ENCODE results near the gene HDAC2.

DNA sequence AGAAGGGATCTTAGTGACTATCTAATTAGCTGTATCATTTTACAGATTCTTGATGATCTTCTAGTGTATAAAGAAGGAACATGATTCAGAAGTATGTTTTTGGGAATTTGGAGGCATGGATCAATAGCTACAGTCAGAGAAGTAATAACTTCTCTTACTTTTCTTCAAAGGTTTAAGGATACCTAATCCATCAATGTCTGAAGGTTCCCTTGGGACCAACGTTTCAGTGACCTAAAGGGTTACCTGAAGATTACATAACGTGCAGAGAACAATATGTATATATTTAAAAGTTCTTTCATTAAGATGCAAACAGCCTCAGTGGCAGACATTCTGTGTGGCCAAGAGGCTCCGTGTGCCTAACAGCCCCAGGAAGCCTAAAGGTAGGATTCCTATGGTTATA lies 3.2 kb downstream of the HDAC2 start:
- TF ChIP-seq, protein P1, sequence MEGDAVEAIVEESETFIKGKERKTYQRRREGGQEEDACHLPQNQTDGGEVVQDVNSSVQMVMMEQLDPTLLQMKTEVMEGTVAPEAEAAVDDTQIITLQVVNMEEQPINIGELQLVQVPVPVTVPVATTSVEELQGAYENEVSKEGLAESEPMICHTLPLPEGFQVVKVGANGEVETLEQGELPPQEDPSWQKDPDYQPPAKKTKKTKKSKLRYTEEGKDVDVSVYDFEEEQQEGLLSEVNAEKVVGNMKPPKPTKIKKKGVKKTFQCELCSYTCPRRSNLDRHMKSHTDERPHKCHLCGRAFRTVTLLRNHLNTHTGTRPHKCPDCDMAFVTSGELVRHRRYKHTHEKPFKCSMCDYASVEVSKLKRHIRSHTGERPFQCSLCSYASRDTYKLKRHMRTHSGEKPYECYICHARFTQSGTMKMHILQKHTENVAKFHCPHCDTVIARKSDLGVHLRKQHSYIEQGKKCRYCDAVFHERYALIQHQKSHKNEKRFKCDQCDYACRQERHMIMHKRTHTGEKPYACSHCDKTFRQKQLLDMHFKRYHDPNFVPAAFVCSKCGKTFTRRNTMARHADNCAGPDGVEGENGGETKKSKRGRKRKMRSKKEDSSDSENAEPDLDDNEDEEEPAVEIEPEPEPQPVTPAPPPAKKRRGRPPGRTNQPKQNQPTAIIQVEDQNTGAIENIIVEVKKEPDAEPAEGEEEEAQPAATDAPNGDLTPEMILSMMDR (IDR thresholded peaks at IDR 0.05; ENCODE audit: poor library complexity, severe bottlenecking) = no peak
- TF ChIP-seq EZH2 (IDR thresholded peaks at IDR 0.05; ENCODE audit: borderline replicate concordance, insufficient read depth, low read length, poor library complexity, severe bottlenecking) (no peak), POLR2AphosphoS5 (IDR thresholded peaks at IDR 0.05) (no peak), EP300 (conservative IDR thresholded peaks at IDR 0.05; ENCODE audit: poor library complexity, severe bottlenecking) (no peak), SMC3 (conservative IDR thresholded peaks at IDR 0.05; ENCODE audit: poor library complexity) (no peak), MXI1 (conservative IDR thresholded peaks at IDR 0.05; ENCODE audit: poor library complexity, severe bottlenecking) (no peak), TAF1 (IDR thresholded peaks at IDR 0.05; ENCODE audit: low read depth) (no peak), RAD21 (conservative IDR thresholded peaks at IDR 0.05) (no peak)
- TF ChIP-seq, protein P2, sequence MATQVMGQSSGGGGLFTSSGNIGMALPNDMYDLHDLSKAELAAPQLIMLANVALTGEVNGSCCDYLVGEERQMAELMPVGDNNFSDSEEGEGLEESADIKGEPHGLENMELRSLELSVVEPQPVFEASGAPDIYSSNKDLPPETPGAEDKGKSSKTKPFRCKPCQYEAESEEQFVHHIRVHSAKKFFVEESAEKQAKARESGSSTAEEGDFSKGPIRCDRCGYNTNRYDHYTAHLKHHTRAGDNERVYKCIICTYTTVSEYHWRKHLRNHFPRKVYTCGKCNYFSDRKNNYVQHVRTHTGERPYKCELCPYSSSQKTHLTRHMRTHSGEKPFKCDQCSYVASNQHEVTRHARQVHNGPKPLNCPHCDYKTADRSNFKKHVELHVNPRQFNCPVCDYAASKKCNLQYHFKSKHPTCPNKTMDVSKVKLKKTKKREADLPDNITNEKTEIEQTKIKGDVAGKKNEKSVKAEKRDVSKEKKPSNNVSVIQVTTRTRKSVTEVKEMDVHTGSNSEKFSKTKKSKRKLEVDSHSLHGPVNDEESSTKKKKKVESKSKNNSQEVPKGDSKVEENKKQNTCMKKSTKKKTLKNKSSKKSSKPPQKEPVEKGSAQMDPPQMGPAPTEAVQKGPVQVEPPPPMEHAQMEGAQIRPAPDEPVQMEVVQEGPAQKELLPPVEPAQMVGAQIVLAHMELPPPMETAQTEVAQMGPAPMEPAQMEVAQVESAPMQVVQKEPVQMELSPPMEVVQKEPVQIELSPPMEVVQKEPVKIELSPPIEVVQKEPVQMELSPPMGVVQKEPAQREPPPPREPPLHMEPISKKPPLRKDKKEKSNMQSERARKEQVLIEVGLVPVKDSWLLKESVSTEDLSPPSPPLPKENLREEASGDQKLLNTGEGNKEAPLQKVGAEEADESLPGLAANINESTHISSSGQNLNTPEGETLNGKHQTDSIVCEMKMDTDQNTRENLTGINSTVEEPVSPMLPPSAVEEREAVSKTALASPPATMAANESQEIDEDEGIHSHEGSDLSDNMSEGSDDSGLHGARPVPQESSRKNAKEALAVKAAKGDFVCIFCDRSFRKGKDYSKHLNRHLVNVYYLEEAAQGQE (IDR thresholded peaks at IDR 0.05; ENCODE audit: borderline replicate concordance) = no peak
